HCT116 (cell line): Measurements from ENCODE around the gene ENPP5. TPM values are rescaled to one million over a fixed set of nuclear protein-coding genes. Genes with fewer than 3 reads are reported as not detected.

Experiments used
- ATAC-seq: fragments of 200-7000 bp; cut with Tn5 transposase; 2 replicates; pipeline ENCODE4 v1.9.1; 2020; ENCODE audit warnings: mild to moderate bottlenecking, moderate library complexity
- BruUV-seq: library from RNA; stranded (reverse); fragments of 400-500 nt; replicated peaks from 2 replicates; lab custom pipeline; 2021; lab: Mats Ljungman, UMichigan
- CTCF ChIA-PET: fragments of 300-600 bp; sonication (Branson Sonifier 250); formaldehyde crosslinking; loops from one replicate; lab custom pipeline; 2021; ENCODE audit warnings: antibody characterized with exemption; lab: Charles Lee
- POLR2A ChIA-PET: fragments of 300-600, 350-600 bp; sonication (Branson Sonifier 250); formaldehyde crosslinking; loops from one replicate; lab custom pipeline; 2021; ENCODE audit warnings: antibody characterized with exemption; lab: Charles Lee
- RAD21 ChIA-PET, 2 experiments: fragments of 300-600 bp; sonication (Branson Sonifier 250); formaldehyde crosslinking; loops; one replicate each; lab custom pipeline; 2023; ENCODE audit warnings: low total read pairs in 2 of 2; ENCODE audit not compliant: uncharacterized antibody in 2 of 2, unreplicated experiment in 2 of 2, low non-redundant PET in 1 of 2; lab: Charles Lee
- DNase-seq: peaks from one replicate; pipeline ENCODE4 v3.0.0-alpha.2; 2010; ENCODE audit warnings: low read depth, low spot score
- H2AFZ ChIP-seq: fragments of 200-600 bp; shearing (Covaris generic), sonication (generic); 2 replicates; pipeline ENCODE4 v1.6.1; 2017; ENCODE audit warnings: low read depth, mixed run types, mixed read lengths, antibody characterized with exemption, low read length; ENCODE audit not compliant: poor library complexity, severe bottlenecking
- H3K27ac ChIP-seq: 2 replicates; pipeline ENCODE4 v1.5.1; 2012; ENCODE audit warnings: low read depth, low read length
- H3K27me3 ChIP-seq: fragments of 200-600 bp; sonication (generic); 2 replicates; pipeline ENCODE4 v1.6.1; 2016; ENCODE audit warnings: mixed run types, low read length, mixed read lengths; ENCODE audit not compliant: insufficient read depth
- H3K36me3 ChIP-seq, 2 experiments: fragments of 200-500 bp in 1 of 2; fragments of 200-600 bp in 1 of 2; sonication (Bioruptor generic) in 1 of 2; sonication (generic) in 1 of 2; 2 replicates each; pipeline versions ENCODE4 v1.5.1 to v1.6.1; 2014 to 2016; ENCODE audit warnings: low read length in 2 of 2, inconsistent platforms in 1 of 2, mixed read lengths in 1 of 2, mixed run types in 1 of 2; ENCODE audit not compliant: insufficient read depth in 2 of 2, control insufficient read depth in 1 of 2
- H3K4me1 ChIP-seq, 2 experiments: fragments of 200-600 bp in 1 of 2; sonication (generic) in 1 of 2; 2 replicates each; pipeline versions ENCODE4 v1.5.1 to v1.6.1; 2012 to 2017; ENCODE audit warnings: low read length in 2 of 2, inconsistent platforms in 1 of 2, mild to moderate bottlenecking in 1 of 2, mixed read lengths in 1 of 2, mixed run types in 1 of 2, moderate library complexity in 1 of 2; ENCODE audit not compliant: insufficient read depth in 2 of 2, control insufficient read depth in 1 of 2
- H3K4me2 ChIP-seq: fragments of 200-600 bp; sonication (generic); 2 replicates; pipeline ENCODE4 v1.6.1; 2017; ENCODE audit warnings: mixed run types, low read length, mixed read lengths
- H3K4me3 ChIP-seq, 2 experiments: fragments of 200-600 bp in 1 of 2; sonication (generic) in 1 of 2; replicated peaks in 1 of 2; 2 replicates each; pipeline ENCODE4 v1.5.1; 2011 to 2016; ENCODE audit warnings: low read length in 2 of 2, control low read depth in 1 of 2, low read depth in 1 of 2, mild to moderate bottlenecking in 1 of 2, mixed read lengths in 1 of 2, mixed run types in 1 of 2
- H3K79me2 ChIP-seq: fragments of 200-600 bp; sonication (generic); 2 replicates; pipeline ENCODE4 v1.6.1; 2017; ENCODE audit warnings: mild to moderate bottlenecking, mixed run types, low read length, moderate library complexity, mixed read lengths; ENCODE audit not compliant: insufficient read depth
- H3K9ac ChIP-seq: fragments of 200-600 bp; sonication (generic); 2 replicates; pipeline ENCODE4 v1.6.1; 2016; ENCODE audit warnings: low read length, mixed read lengths
- H3K9me2 ChIP-seq: fragments of 200-600 bp; sonication (generic), shearing (Covaris generic); 2 replicates; pipeline ENCODE4 v1.6.1; 2017; ENCODE audit warnings: mixed run types, mild to moderate bottlenecking, moderate library complexity; ENCODE audit not compliant: insufficient read depth
- H3K9me3 ChIP-seq, 2 experiments: fragments of 200-500 bp in 1 of 2; fragments of 200-600 bp in 1 of 2; sonication (Bioruptor generic) in 1 of 2; sonication (generic) in 1 of 2; 2 replicates each; pipeline ENCODE4 v1.6.1; 2014 to 2017; ENCODE audit warnings: low read length in 2 of 2, mixed read lengths in 2 of 2, inconsistent platforms in 1 of 2, low read depth in 1 of 2, mild to moderate bottlenecking in 1 of 2, mixed run types in 1 of 2, moderate library complexity in 1 of 2; ENCODE audit not compliant: control insufficient read depth in 1 of 2, insufficient read depth in 1 of 2
- H4K20me1 ChIP-seq: fragments of 200-600 bp; sonication (generic), shearing (Covaris generic); 2 replicates; pipeline ENCODE4 v1.6.1; 2017; ENCODE audit warnings: mixed run types, mild to moderate bottlenecking, moderate library complexity; ENCODE audit not compliant: insufficient read depth
- CEBPB ChIP-seq: IDR thresholded peaks from 2 replicates; pipeline ENCODE4 v1.6.1; 2012; ENCODE audit warnings: low read depth
- CTCF ChIP-seq, 3 experiments: fragments of 200-600 bp in 1 of 3; sonication (generic) in 1 of 3; IDR thresholded peaks in 2 of 3; conservative IDR thresholded peaks in 1 of 3; 2 replicates each; pipeline ENCODE4 v1.5.1; 2012 to 2017; ENCODE audit warnings: low read depth in 2 of 3, low read length in 2 of 3, antibody characterized with exemption in 1 of 3, borderline replicate concordance in 1 of 3, control low read depth in 1 of 3, mild to moderate bottlenecking in 1 of 3, mixed read lengths in 1 of 3, mixed run types in 1 of 3, moderate library complexity in 1 of 3; ENCODE audit not compliant: insufficient read depth in 1 of 3
- EGR1 ChIP-seq: IDR thresholded peaks from 2 replicates; pipeline ENCODE4 v1.6.1; 2012; ENCODE audit warnings: low read depth
- ELF1 ChIP-seq: IDR thresholded peaks from 2 replicates; pipeline ENCODE4 v1.6.1; 2012; ENCODE audit warnings: low read depth, borderline replicate concordance
- FOSL1 ChIP-seq: IDR thresholded peaks from 2 replicates; pipeline ENCODE4 v1.6.1; 2012; ENCODE audit warnings: low read depth
- POLR2A ChIP-seq: IDR thresholded peaks from 2 replicates; pipeline ENCODE4 v1.7.0; 2011; ENCODE audit warnings: borderline replicate concordance; ENCODE audit not compliant: insufficient read depth, insufficient read length; ENCODE audit errors: extremely low read depth
- POLR2AphosphoS5 ChIP-seq: IDR thresholded peaks from 2 replicates; pipeline ENCODE4 v1.6.1; 2011; ENCODE audit warnings: mild to moderate bottlenecking, low read depth, low read length, moderate library complexity
- SIN3A ChIP-seq: IDR thresholded peaks from 2 replicates; pipeline ENCODE4 v1.6.1; 2012; ENCODE audit warnings: low read depth
- SRF ChIP-seq: IDR thresholded peaks from 2 replicates; pipeline ENCODE4 v1.6.1; 2012; ENCODE audit warnings: low read depth
- YY1 ChIP-seq: IDR thresholded peaks from 2 replicates; pipeline ENCODE4 v1.6.1; 2011; ENCODE audit warnings: low read length, low read depth, moderate library complexity, mild to moderate bottlenecking; ENCODE audit not compliant: insufficient replicate concordance; ENCODE audit errors: extremely low read depth
- intact Hi-C: fragments of 100-400 bp; cut with micrococcal nuclease; formaldehyde crosslinking; loops from 2 replicates; pipeline ENCODE4 v1.10.0; 2022
- total RNA-seq: library from RNA; stranded (reverse); gene quantifications from one replicate; pipeline ENCODE4 v1.2.1, GENCODE V29; 2021; ENCODE audit not compliant: unreplicated experiment
- TF ChIP-seq, protein P1 (sequence below): IDR thresholded peaks from 2 replicates; pipeline ENCODE4 v1.6.1; 2012

ENPP5 gene
- total RNA-seq, 1 experiment from 2014 or later = 4.5 TPM

DNA sequence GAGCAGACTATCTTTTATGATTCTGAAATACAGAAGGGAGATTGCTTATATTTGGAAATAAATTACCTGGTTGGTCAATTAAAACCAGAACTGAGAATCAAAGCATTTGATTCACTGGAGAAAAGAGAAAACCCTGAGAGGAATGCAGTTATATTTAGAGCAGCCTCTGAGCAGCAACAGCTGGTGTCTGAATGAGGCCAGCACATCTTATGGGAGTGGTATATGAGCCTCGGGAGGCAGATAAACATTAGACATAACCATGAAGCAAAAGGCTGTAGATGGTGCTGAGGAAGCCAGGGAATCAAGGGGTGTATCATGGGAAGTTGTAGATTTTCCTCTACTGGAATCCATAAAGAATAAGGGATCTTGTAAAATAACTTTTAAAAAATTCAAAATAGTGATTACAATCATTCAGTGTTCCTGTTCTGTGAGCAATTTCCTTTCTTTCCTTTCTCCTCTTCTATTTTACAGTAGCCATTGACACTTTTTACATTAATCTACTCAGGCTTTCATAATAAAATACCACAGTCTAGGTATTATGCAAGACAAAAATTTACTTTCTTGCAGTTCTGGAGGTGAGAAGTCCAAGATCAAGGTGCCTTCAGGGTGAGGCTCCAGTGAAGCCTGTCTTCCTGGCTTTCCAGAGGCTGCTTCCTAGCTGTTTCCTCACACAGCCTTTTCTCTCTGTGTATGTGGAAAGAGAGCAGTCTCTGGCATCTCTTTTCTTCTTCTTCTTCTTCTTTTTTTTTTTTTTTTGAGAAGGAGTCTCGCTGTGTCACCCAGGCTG lies 32.8 kb upstream of the ENPP5 start:
- Histone ChIP-seq H4K20me1 (no peaks in the 10 kb centered on the region), H3K4me1 (no peaks in the 10 kb centered on the region), H3K27ac (no peak overlapping the region), H3K9me2 (no peaks in the 10 kb centered on the region), H3K9ac (no peak overlapping the region), H3K9me3 (no peaks in the 10 kb centered on the region), H3K27me3 (no peaks in the 10 kb centered on the region; the same call in 1 of the 2 replicates), H2AFZ (no peak overlapping the region), H3K4me3 (no peak overlapping the region), H3K4me2 (no peak overlapping the region), H3K79me2 (no peaks in the 10 kb centered on the region), H3K36me3 (no peaks in the 10 kb centered on the region)
- DNase-seq = no peak
- POLR2A ChIA-PET = no interaction called here
- no peak for ATAC-seq
- intact Hi-C loops = no loop called here
- CTCF ChIA-PET = no interaction called here
- TF ChIP-seq YY1 (no peak), CEBPB (no peak), POLR2AphosphoS5 (no peak), FOSL1 (no peak), EGR1 (no peak), SIN3A (no peak), POLR2A (no peak), SRF (no peak), ELF1 (no peak), CTCF (IDR thresholded peaks at IDR 0.05 in 2 of 3, conservative IDR thresholded peaks at IDR 0.05 in 1 of 3; ENCODE audit: borderline replicate concordance in 1 of 3, insufficient read depth in 1 of 3, low read depth in 2 of 3, low read length in 2 of 3) (no peak)
- TF ChIP-seq, protein P1, sequence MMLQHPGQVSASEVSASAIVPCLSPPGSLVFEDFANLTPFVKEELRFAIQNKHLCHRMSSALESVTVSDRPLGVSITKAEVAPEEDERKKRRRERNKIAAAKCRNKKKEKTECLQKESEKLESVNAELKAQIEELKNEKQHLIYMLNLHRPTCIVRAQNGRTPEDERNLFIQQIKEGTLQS = no peak
- RAD21 ChIA-PET = no interaction called here
- no TSS peak for BruUV-seq
